ENCODE data around the gene DCC. TPM values are rescaled to one million over a fixed set of nuclear protein-coding genes. Genes with fewer than 3 reads are reported as not detected.

Gene DCC
- total RNA-seq, 1 experiment from 2014 or later: not detected

- no peaks in the 10 kb centered on the region for H3K27me3 Mint-ChIP-seq (ENCODE audit: insufficient read depth, unreplicated experiment)
Measured at GRCh38 chr18:53490019-53490418, 1150.0 kb downstream of the DCC start.

GRCh38 chr18:53496028-53496427, 1156.0 kb downstream of the DCC start:
- Mint-ChIP-seq H3K27ac (ENCODE audit: low read depth, unreplicated experiment) (no peak overlapping the region), H3K4me3 (ENCODE audit: unreplicated experiment) (no peak overlapping the region)

More at GRCh38 chr18:53490019-53490418, 1150.0 kb downstream of the DCC start:
- Mint-ChIP-seq H3K27ac (ENCODE audit: low read depth, unreplicated experiment) (no peak overlapping the region), H3K9me3 (ENCODE audit: unreplicated experiment) (peaks cover 23% of the 10 kb centered on the region), H3K36me3 (ENCODE audit: insufficient read depth, unreplicated experiment) (no peaks in the 10 kb centered on the region), H3K4me1 (ENCODE audit: insufficient read depth, unreplicated experiment) (no peaks in the 10 kb centered on the region), H3K4me3 (ENCODE audit: unreplicated experiment) (no peak overlapping the region)
- no peak for TF ChIP-seq CTCF (IDR thresholded peaks at IDR 0.05; ENCODE audit: unreplicated experiment)
- POLR2A ChIA-PET: no interaction called here
- BruUV-seq (replicated peaks): no TSS peak
- CTCF ChIA-PET: interaction anchor here (0.8 kb wide), 1 partner anchor 241 kb away, joined by 3 read pairs; no protein-coding TSS in a partner anchor
- DNase-seq (ENCODE audit: unreplicated experiment): no peak
- intact Hi-C loops (cut with micrococcal nuclease): no loop called here

GRCh38 chr18:53503914-53504441, 1164.0 kb downstream of the DCC start:
- ChIA-PET POLR2A (no interaction called here), CTCF (no interaction called here)
- no TSS peak for BruUV-seq (replicated peaks)
- intact Hi-C loops (cut with micrococcal nuclease): no loop called here
- H3K27ac Mint-ChIP-seq (ENCODE audit: low read depth, unreplicated experiment): no peak overlapping the region
- TF ChIP-seq CTCF (IDR thresholded peaks at IDR 0.05; ENCODE audit: unreplicated experiment): no peak
- H3K4me1 Mint-ChIP-seq (ENCODE audit: insufficient read depth, unreplicated experiment): no peaks in the 10 kb centered on the region
- H3K4me3 Mint-ChIP-seq (ENCODE audit: unreplicated experiment): no peak overlapping the region
- H3K27me3 Mint-ChIP-seq (ENCODE audit: insufficient read depth, unreplicated experiment): peaks cover 12% of the 10 kb centered on the region
- H3K36me3 Mint-ChIP-seq (ENCODE audit: insufficient read depth, unreplicated experiment): no peaks in the 10 kb centered on the region
- peaks cover 22% of the 10 kb centered on the region for H3K9me3 Mint-ChIP-seq (ENCODE audit: unreplicated experiment)
- DNase-seq (ENCODE audit: unreplicated experiment): no peak

More at GRCh38 chr18:53496028-53496427, 1156.0 kb downstream of the DCC start:
- no peaks in the 10 kb centered on the region for H3K4me1 Mint-ChIP-seq (ENCODE audit: insufficient read depth, unreplicated experiment)
- H3K27me3 Mint-ChIP-seq (ENCODE audit: insufficient read depth, unreplicated experiment): no peaks in the 10 kb centered on the region
- ChIA-PET CTCF (no interaction called here), POLR2A (interaction anchor here (0.7 kb wide), 1 partner anchor 85 kb away, joined by 6 read pairs; no protein-coding TSS in a partner anchor)
- TF ChIP-seq CTCF (IDR thresholded peaks at IDR 0.05; ENCODE audit: unreplicated experiment): no peak
- DNase-seq (ENCODE audit: unreplicated experiment): no peak
- peaks cover 25% of the 10 kb centered on the region for H3K9me3 Mint-ChIP-seq (ENCODE audit: unreplicated experiment)
- no TSS peak for BruUV-seq (replicated peaks)
- H3K36me3 Mint-ChIP-seq (ENCODE audit: insufficient read depth, unreplicated experiment): no peaks in the 10 kb centered on the region
- intact Hi-C loops (cut with micrococcal nuclease): no loop called here

GRCh38 chr18:53508529-53508928, 1168.5 kb downstream of the DCC start:
- no peaks in the 10 kb centered on the region for H3K27me3 Mint-ChIP-seq (ENCODE audit: insufficient read depth, unreplicated experiment)
- H3K27ac Mint-ChIP-seq (ENCODE audit: low read depth, unreplicated experiment): no peak overlapping the region
- no peaks in the 10 kb centered on the region for H3K4me1 Mint-ChIP-seq (ENCODE audit: insufficient read depth, unreplicated experiment)
- no peak overlapping the region for H3K4me3 Mint-ChIP-seq (ENCODE audit: unreplicated experiment)
- no peaks in the 10 kb centered on the region for H3K36me3 Mint-ChIP-seq (ENCODE audit: insufficient read depth, unreplicated experiment)
- intact Hi-C loops (cut with micrococcal nuclease): no loop called here
- TF ChIP-seq CTCF (IDR thresholded peaks at IDR 0.05; ENCODE audit: unreplicated experiment): no peak
- ChIA-PET CTCF (interaction anchor here (0.6 kb wide), 1 partner anchor 770 kb away, joined by 3 read pairs; no protein-coding TSS in a partner anchor), POLR2A (interaction anchor here (0.7 kb wide), 1 partner anchor 23 kb away, joined by 3 read pairs; no protein-coding TSS in a partner anchor)
- H3K9me3 Mint-ChIP-seq (ENCODE audit: unreplicated experiment): peaks cover 26% of the 10 kb centered on the region
- BruUV-seq (replicated peaks): no TSS peak
- DNase-seq (ENCODE audit: unreplicated experiment): no peak

Data from MCF 10A (cell line).